Tibial artery (tissue), 4 donors: ENCODE measurements around the gene EHBP1L1.
A peak's percentile ranks its signal among the peaks of the same experiment; 100 is the strongest.

Source experiments
- DNase-seq, 2 donors: peaks; one replicate each; pipeline ENCODE4 v3.0.0-alpha.2; 2019
- H3K27ac ChIP-seq, 2 donors: fragments of 200-600 bp; sonication (generic) in 1 of 2; 1 replicate in 1 of 2; 2 replicates in 1 of 2; pipeline ENCODE4 v1.5.1; 2018 to 2019; ENCODE audit warnings: mild to moderate bottlenecking in 1 of 2
- H3K27me3 ChIP-seq, 2 donors: fragments of 200-600 bp; sonication (generic) in 1 of 2; one replicate each; pipeline versions ENCODE4 v1.5.1 to v1.6.0; 2016 to 2019
- H3K36me3 ChIP-seq, 3 donors: fragments of 200-600 bp; sonication (generic) in 2 of 3; one replicate each; pipeline ENCODE4 v1.5.1; 2016 to 2019; ENCODE audit warnings: mild to moderate bottlenecking in 2 of 3
- H3K4me1 ChIP-seq, 4 donors: fragments of 200-600 bp; sonication (generic) in 2 of 4; 1 replicate in 3 of 4; 2 replicates in 1 of 4; pipeline ENCODE4 v1.5.1; 2016 to 2019
- H3K4me3 ChIP-seq, 2 donors: fragments of 200-600 bp; sonication (generic) in 1 of 2; 1 replicate in 1 of 2; 2 replicates in 1 of 2; pipeline ENCODE4 v1.5.1; 2018 to 2019; ENCODE audit warnings: mild to moderate bottlenecking in 2 of 2
- H3K9me3 ChIP-seq, 3 donors: fragments of 200-600 bp; sonication (generic) in 1 of 3; one replicate each; pipeline ENCODE4 v1.5.1; 2016 to 2019
- CTCF ChIP-seq, 2 experiments: fragments of 200-600 bp in 1 of 2; fragments of 450-650 bp in 1 of 2; IDR thresholded peaks; one replicate each; pipeline ENCODE4 v1.5.1; 2017 to 2019; ENCODE audit warnings: antibody characterized with exemption in 2 of 2, mild to moderate bottlenecking in 1 of 2, moderate library complexity in 1 of 2
- intact Hi-C: fragments of 100-400 bp; cut with DNase I; formaldehyde crosslinking; loops from one replicate; pipeline ENCODE4 v1.15.0; 2023; ENCODE audit warnings: low total_unique reads

EHBP1L1 gene

DNA sequence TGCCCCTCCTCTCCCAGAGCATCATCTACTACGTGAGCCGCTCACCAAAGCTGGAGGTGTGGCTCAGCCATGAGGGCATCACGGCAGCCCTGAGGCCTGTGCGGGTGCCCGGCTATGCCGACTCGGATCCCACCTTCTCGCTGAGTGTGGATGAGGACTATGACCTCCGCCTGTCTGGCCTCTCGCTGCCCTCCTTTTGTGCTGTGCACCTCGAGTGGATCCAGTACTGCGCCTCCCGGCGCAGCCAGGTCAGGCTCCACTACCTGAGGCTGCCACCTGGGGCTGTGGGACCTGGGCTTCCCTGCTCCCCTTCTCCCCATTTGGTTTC lies 58.2 kb downstream of the EHBP1L1 start:
- intact Hi-C loops, result no loop called here
- H3K4me3 ChIP-seq, result no peak overlapping the region
- no peak for TF ChIP-seq CTCF (IDR thresholded peaks at IDR 0.05)
- H3K36me3 ChIP-seq, result peaks cover 48 to 80% (median 70%) of the 10 kb centered on the region in 3 donors
- no peak overlapping the region for H3K27ac ChIP-seq
- no peaks in the 10 kb centered on the region for H3K9me3 ChIP-seq
- DNase-seq, result no peak
- H3K4me1 ChIP-seq, result peaks cover 0 to 19% (median 17%) of the 10 kb centered on the region in 4 donors
- H3K27me3 ChIP-seq, result no peaks in the 10 kb centered on the region

GRCh38 chr11:65634440-65634839 lies 58.6 kb downstream of the EHBP1L1 start:
- intact Hi-C loops, result no loop called here
- no peak overlapping the region for H3K27ac ChIP-seq
- H3K4me3 ChIP-seq, result no peak overlapping the region
- peaks cover 45 to 76% (median 66%) of the 10 kb centered on the region in 3 donors for H3K36me3 ChIP-seq
- no peak for DNase-seq
- H3K9me3 ChIP-seq, result no peaks in the 10 kb centered on the region
- no peaks in the 10 kb centered on the region for H3K27me3 ChIP-seq
- peaks cover 0 to 23% (median 19%) of the 10 kb centered on the region in 4 donors for H3K4me1 ChIP-seq
- no peak for TF ChIP-seq CTCF (IDR thresholded peaks at IDR 0.05)

DNA sequence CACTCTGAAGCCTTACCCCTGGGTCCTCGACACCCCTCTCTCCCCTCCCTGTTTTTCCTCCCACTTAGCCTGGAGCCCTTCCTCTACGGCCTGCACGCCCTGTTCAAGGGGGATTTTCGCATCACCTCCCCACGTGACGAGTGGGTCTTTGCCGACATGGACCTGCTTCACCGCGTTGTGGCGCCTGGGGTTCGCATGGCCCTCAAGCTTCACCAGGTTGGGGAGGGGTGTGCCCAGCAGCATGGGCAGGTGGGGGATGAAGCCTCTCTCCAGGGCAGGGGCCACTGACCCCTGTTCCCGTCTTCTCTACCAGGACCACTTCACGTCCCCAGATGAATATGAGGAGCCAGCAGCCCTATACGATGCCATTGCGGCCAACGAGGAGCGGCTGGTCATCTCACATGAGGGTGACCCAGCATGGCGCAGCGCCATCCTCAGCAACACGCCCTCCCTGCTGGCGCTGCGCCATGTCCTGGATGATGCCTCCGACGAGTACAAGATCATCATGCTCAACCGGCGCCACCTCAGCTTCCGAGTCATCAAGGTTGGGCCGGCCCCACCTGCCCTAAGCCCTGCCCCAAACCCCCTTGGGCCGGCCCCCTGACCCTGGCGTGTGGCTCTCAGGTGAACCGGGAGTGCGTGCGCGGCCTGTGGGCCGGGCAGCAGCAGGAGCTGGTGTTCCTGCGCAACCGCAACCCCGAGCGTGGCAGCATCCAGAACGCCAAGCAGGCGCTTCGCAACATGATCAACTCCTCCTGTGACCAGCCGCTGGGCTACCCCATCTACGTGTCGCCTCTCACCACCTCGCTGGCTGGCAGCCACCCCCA lies 59.3 kb downstream of the EHBP1L1 start:
- peaks cover 0 to 28% (median 23%) of the 10 kb centered on the region in 4 donors for H3K4me1 ChIP-seq
- no peak for TF ChIP-seq CTCF (IDR thresholded peaks at IDR 0.05)
- peaks cover 38 to 69% (median 59%) of the 10 kb centered on the region in 3 donors for H3K36me3 ChIP-seq
- intact Hi-C loops, result no loop called here
- no peaks in the 10 kb centered on the region for H3K27me3 ChIP-seq
- no peak overlapping the region for H3K4me3 ChIP-seq
- DNase-seq, result no peak
- H3K9me3 ChIP-seq, result no peaks in the 10 kb centered on the region
- H3K27ac ChIP-seq, result no peak overlapping the region

GRCh38 chr11:65636108-65637031 lies 60.5 kb downstream of the EHBP1L1 start:
- H3K27me3 ChIP-seq, result no peaks in the 10 kb centered on the region
- DNase-seq, result no peak
- H3K4me1 ChIP-seq, result peaks cover 0 to 31% (median 23%) of the 10 kb centered on the region in 4 donors
- no peak for TF ChIP-seq CTCF (IDR thresholded peaks at IDR 0.05)
- no peak overlapping the region for H3K4me3 ChIP-seq
- no peaks in the 10 kb centered on the region for H3K9me3 ChIP-seq
- peak overlapping the region in 1 of 2 donors; percentile 11 for H3K27ac ChIP-seq
- H3K36me3 ChIP-seq, result peaks cover 28 to 66% (median 47%) of the 10 kb centered on the region in 3 donors
- intact Hi-C loops, result no loop called here

DNA sequence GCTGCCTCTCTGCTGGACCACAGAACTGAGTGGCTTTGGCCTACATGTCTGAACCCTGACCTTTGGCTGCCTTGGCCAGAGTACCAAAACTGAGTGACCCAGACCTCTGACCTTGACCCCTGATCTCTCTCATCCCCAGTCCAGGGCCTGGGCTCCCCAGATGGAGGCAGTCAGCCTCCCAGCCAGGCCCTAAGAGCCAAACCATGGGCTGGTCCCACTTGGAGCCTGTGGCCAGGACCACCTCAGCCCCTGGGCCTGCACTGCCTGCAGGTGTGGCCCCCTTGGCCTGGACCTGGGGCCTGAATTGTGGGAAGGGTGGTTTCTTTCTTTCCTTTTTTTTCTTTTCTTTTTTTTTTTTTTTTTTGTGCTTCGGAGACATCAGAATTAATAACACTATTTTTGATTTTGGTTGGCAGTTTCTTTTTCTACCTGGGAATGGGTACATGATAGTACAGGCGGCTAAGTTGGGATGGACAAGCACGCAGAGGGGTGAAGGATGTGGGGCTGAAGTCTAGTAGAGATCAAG lies 61.2 kb downstream of the EHBP1L1 start:
- peaks cover 0 to 31% (median 25%) of the 10 kb centered on the region in 4 donors for H3K4me1 ChIP-seq
- TF ChIP-seq CTCF (IDR thresholded peaks at IDR 0.05), result no peak
- H3K27ac ChIP-seq, result peak overlapping the region in 1 of 2 donors; percentile 81
- DNase-seq, result no peak
- no peaks in the 10 kb centered on the region for H3K27me3 ChIP-seq
- intact Hi-C loops, result no loop called here
- H3K9me3 ChIP-seq, result no peaks in the 10 kb centered on the region
- H3K4me3 ChIP-seq, result no peak overlapping the region
- peaks cover 28 to 62% (median 41%) of the 10 kb centered on the region in 3 donors for H3K36me3 ChIP-seq
